ENCODE data around the gene PIANP.
A peak's percentile ranks its signal among the peaks of the same experiment; 100 is the strongest.

Gene PIANP

GRCh38 chr12:6703631-6704030 is 3.0 kb upstream of the PIANP start:
- FAIRE-seq: no peak

- no peak for FAIRE-seq
Observed at GRCh38 chr12:6701078-6701768, 608 bp upstream of the PIANP start.

GRCh38 chr12:6699989-6700645 is 498 bp downstream of the PIANP start:
- FAIRE-seq: no peak

GRCh38 chr12:6699259-6699988 is 1.2 kb downstream of the PIANP start:
- no peak for FAIRE-seq

- no peak for FAIRE-seq
Observed at GRCh38 chr12:6698352-6699046, 2.1 kb downstream of the PIANP start.

- peak; percentile 13 for FAIRE-seq
Observed at GRCh38 chr12:6697584-6698351, 2.8 kb downstream of the PIANP start.

- no peak for FAIRE-seq
Observed at GRCh38 chr12:6696690-6697583, 3.7 kb downstream of the PIANP start.

- FAIRE-seq: no peak
Observed at GRCh38 chr12:6695313-6696045, 5.1 kb downstream of the PIANP start.

- FAIRE-seq: no peak
Observed at GRCh38 chr12:6694701-6695100, 5.9 kb downstream of the PIANP start.

- no peak for FAIRE-seq
Observed at GRCh38 chr12:6693832-6694355, 6.7 kb downstream of the PIANP start.

- FAIRE-seq: no peak
Observed at GRCh38 chr12:6692888-6693287, 7.7 kb downstream of the PIANP start.

- FAIRE-seq: no peak
Observed at GRCh38 chr12:6691473-6691872, 9.1 kb downstream of the PIANP start.

GRCh38 chr12:6688999-6689882 is 11.4 kb downstream of the PIANP start, which contains the start of gene ZNF384:
TSS of gene ZNF384 (minus strand) at chr12:6689375. CDS start at chr12:6679520, 9,855 bp downstream.
- peak; percentile 93 for FAIRE-seq

- no peak for FAIRE-seq
Observed at GRCh38 chr12:6688543-6688998, 12.0 kb downstream of the PIANP start.

- no peak for FAIRE-seq
Observed at GRCh38 chr12:6685814-6686213, 14.8 kb downstream of the PIANP start.

- FAIRE-seq: no peak
Observed at GRCh38 chr12:6684609-6685008, 16.0 kb downstream of the PIANP start.

GRCh38 chr12:6676962-6677361 is 23.7 kb downstream of the PIANP start:
- no peak for FAIRE-seq

- FAIRE-seq: no peak
Observed at GRCh38 chr12:6672143-6672542, 28.5 kb downstream of the PIANP start.

- FAIRE-seq: no peak
Observed at GRCh38 chr12:6667559-6668210, 32.9 kb downstream of the PIANP start.

All from TTC549 (cell line).